Fibroblast of lung (primary cell): ENCODE data around the gene SMCO2.

Source experiments
- EZH2 ChIP-seq: IDR thresholded peaks from 2 replicates; pipeline ENCODE4 v1.5.1; 2012; ENCODE audit warnings: low read length, control low read depth, mild to moderate bottlenecking; ENCODE audit errors: missing control alignments
- TF ChIP-seq, protein P1 (sequence below), 2 donors: IDR thresholded peaks in 1 of 2; conservative IDR thresholded peaks in 1 of 2; 1 replicate in 1 of 2; 2 replicates in 1 of 2; pipeline ENCODE4 v1.5.1; 2011 to 2012; ENCODE audit warnings: low read length in 2 of 2, control low read depth in 1 of 2, inconsistent platforms in 1 of 2, low read depth in 1 of 2, mild to moderate bottlenecking in 1 of 2

DNA sequence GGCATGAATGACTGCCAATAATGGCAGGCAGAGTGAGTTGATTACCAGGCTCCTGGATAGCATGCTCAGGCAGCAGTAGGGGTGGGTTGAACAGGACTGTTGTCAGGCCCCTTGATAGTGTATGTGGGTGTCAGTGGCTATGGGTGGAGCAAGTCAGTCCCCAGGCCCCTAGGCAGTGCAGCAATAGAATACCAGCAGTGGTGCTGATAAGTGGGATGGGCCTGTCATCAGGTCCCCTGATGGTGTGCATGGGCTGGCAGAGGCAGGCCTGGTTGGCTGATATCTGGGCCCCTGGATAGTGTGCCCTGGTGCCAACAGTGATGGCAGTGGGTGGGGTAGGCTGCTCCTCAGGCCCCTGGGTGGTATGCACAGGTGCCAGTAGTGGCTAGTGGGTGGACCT, 32.4 kb downstream of the SMCO2 start:
- TF ChIP-seq, protein P1, sequence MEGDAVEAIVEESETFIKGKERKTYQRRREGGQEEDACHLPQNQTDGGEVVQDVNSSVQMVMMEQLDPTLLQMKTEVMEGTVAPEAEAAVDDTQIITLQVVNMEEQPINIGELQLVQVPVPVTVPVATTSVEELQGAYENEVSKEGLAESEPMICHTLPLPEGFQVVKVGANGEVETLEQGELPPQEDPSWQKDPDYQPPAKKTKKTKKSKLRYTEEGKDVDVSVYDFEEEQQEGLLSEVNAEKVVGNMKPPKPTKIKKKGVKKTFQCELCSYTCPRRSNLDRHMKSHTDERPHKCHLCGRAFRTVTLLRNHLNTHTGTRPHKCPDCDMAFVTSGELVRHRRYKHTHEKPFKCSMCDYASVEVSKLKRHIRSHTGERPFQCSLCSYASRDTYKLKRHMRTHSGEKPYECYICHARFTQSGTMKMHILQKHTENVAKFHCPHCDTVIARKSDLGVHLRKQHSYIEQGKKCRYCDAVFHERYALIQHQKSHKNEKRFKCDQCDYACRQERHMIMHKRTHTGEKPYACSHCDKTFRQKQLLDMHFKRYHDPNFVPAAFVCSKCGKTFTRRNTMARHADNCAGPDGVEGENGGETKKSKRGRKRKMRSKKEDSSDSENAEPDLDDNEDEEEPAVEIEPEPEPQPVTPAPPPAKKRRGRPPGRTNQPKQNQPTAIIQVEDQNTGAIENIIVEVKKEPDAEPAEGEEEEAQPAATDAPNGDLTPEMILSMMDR (conservative IDR thresholded peaks at IDR 0.05 in 1 of 2, IDR thresholded peaks at IDR 0.05 in 1 of 2; ENCODE audit: low read depth in 1 of 2, low read length in 2 of 2) = no peak
- no peak for TF ChIP-seq EZH2
